Measurements from ENCODE around the gene ABCC8.

DNA sequence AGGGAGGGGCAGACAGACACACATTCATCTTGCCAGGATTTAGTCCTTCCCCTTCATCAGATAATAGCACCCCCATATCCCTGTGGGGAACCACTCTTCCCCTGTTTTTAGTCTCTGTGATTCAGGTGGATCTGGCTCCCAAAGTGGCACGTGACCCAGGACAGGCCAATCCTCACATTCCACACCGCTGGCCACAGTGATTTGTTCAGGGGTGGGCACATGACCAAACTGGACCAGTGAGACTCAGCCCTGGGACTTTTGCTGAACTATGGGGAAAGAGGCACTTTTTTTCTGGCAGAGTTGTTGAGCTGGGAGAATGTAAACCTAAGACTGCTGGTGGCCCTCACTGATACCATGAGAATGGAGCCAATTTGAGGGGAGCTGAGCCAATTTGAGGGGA is 69.1 kb downstream of the ABCC8 start:
- TF ChIP-seq, protein P1, sequence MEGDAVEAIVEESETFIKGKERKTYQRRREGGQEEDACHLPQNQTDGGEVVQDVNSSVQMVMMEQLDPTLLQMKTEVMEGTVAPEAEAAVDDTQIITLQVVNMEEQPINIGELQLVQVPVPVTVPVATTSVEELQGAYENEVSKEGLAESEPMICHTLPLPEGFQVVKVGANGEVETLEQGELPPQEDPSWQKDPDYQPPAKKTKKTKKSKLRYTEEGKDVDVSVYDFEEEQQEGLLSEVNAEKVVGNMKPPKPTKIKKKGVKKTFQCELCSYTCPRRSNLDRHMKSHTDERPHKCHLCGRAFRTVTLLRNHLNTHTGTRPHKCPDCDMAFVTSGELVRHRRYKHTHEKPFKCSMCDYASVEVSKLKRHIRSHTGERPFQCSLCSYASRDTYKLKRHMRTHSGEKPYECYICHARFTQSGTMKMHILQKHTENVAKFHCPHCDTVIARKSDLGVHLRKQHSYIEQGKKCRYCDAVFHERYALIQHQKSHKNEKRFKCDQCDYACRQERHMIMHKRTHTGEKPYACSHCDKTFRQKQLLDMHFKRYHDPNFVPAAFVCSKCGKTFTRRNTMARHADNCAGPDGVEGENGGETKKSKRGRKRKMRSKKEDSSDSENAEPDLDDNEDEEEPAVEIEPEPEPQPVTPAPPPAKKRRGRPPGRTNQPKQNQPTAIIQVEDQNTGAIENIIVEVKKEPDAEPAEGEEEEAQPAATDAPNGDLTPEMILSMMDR (conservative IDR thresholded peaks at IDR 0.05; ENCODE audit: low read depth, low read length) = no peak
- no peak for TF ChIP-seq EZH2 (IDR thresholded peaks at IDR 0.05; ENCODE audit: borderline replicate concordance, low read depth, low read length, poor library complexity, severe bottlenecking)
